Gastroesophageal sphincter (tissue), 2 donors: ENCODE results near the gene CCDC13.
A peak's percentile ranks its signal among the peaks of the same experiment; 100 is the strongest.

Experiments used
- EP300 ChIP-seq: sonication (generic); formaldehyde crosslinking; IDR thresholded peaks from one replicate; pipeline ENCODE4 v1.6.1; 2017; ENCODE audit warnings: antibody characterized with exemption, mild to moderate bottlenecking
- POLR2A ChIP-seq, 2 donors: fragments of 450-650 bp; IDR thresholded peaks; one replicate each; pipeline ENCODE4 v1.6.1; 2017; ENCODE audit warnings: antibody characterized with exemption in 2 of 2, mild to moderate bottlenecking in 2 of 2, moderate library complexity in 1 of 2

DNA sequence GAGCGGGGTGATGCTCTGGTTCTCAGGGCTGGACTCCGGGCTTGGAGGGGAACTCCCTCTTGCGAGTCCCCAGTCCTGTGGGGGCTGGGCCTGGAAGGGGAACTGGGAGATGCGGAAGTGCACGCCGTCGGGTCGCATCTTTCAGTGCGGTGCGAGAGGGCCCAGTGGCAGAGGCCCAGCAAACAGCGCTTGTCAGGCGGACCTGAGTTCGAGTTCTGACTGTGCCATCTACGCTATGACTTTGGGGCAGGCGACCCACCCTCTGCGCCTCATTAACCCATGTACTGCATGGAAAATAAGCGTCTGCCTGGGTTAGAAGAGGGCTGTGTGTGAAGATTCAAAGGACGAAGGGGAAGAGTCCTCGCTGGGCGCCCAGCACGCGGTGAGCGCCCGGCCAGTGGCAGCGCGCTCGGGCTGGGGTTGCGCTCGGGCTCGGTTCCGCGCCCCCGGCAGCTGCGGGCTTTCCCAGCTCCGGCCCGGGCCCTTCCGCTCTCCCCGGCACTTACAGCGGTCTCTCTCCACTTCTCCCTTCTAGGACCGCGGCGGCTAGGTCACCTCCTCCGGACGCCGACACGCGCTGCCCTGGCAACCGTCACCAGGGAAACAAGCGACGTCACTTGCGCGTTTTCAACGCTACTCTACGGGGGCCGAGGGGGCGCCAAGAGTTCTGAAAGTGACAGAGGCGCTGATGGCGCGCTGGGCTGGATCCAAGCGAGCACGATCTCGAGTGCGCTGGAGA lies at the start of gene CCDC13:
- TF ChIP-seq POLR2A (IDR thresholded peaks at IDR 0.05) (peak in 1 of 2 donors; percentile 22), EP300 (no peak)
